22Rv1 (cell line): ENCODE results near the gene SPACDR.

Source experiments
- H3K27ac ChIP-seq: fragments of 450-650 bp; 2 replicates; pipeline ENCODE4 v1.5.1; 2017
- CTCF ChIP-seq: fragments of 450-650 bp; IDR thresholded peaks from 2 replicates; pipeline ENCODE4 v1.5.1; 2017; ENCODE audit warnings: mild to moderate bottlenecking
- ZFX ChIP-seq: fragments of 450-650 bp; IDR thresholded peaks from 2 replicates; pipeline ENCODE4 v1.6.1; 2017; ENCODE audit warnings: antibody characterized with exemption, borderline replicate concordance

Gene SPACDR

DNA sequence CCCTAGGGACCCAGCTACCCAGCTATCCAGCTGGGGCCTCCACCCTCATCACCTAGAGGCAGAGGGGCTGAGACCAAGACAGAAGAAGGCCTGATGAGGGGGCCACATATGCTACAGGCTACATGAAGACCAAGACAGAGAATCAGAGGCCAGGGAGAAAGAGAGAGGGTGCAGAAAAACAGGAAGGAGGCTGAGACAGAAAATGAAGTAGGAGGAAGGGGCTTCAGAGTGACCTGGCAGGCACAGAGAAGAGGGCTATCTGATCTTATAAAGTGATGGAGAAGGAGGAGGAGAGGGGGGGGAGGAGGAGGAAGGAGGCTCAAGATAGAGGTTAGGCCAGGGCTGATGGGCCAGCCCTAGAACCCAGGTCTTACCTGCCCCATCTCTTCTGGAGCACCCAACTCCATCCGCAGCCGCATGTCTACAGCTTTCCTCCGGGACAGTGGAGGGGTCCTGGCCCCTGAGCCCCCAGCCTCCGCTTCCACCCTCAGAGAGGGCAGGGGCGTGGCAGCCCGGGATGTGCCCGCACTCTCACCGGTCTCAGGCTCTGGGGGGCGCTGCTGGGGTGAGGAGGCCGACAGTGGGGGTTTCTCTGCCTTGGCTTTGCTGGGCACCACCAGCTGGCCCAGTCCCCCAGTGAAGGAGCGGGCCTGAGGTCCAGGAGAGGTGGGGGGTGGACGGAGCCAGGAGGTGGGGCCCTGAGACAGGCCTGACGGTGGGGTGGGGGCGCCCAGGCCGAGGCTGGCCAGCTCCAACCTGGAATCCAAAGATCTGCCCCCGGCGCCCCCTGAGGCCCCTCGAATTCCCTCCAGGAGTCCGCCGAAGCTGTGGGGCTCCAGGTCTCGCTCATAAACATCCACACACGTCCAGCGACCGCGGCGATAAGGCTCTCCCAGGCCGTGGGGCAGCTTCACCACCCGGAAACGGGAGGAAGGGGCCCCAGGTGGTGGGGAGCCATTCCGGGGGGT lies 13.1 kb upstream of the SPACDR start:
- TF ChIP-seq CTCF (peak; percentile 33), ZFX (no peak)
- peak overlapping the region; percentile 80 for H3K27ac ChIP-seq

- no peak for TF ChIP-seq CTCF
- H3K27ac ChIP-seq = no peak overlapping the region
These were observed 12.2 kb upstream of the SPACDR start for GRCh38 chr7:100476101-100476780.

DNA sequence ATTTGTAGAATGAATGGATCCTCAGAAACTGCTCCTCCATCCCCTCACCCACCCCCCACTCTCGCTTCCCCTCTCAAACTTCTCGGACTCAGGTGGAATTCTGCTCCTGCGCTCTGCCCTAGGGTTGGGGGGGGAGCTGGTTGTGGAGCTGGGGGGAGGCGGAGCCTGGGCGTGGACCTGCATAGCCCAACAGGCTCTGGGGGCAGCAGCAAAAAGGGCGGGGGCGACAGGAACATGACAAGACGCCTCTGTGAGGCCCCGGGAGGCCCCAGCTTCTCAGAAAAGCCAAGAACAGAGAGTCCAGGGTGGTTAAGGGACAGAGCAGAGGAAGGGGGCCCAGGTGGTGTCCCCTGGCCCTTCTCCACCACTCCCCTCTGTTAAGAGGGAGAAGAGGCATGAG lies 11.5 kb upstream of the SPACDR start:
- TF ChIP-seq CTCF (no peak), ZFX (no peak)
- H3K27ac ChIP-seq = no peak overlapping the region

- TF ChIP-seq ZFX (no peak), CTCF (no peak)
These were observed 8.9 kb upstream of the SPACDR start for GRCh38 chr7:100472854-100473499.

GRCh38 chr7:100472121-100472851 lies 8.2 kb upstream of the SPACDR start:
- peak overlapping the region; percentile 18; the same call in 1 of the 2 replicates for H3K27ac ChIP-seq

More at GRCh38 chr7:100472854-100473499, 8.9 kb upstream of the SPACDR start:
- H3K27ac ChIP-seq = no peak overlapping the region

GRCh38 chr7:100471021-100471420 lies 7.0 kb upstream of the SPACDR start:
- 0 out of 2 replicates have a peak overlapping the region, but pooled peaks have one; percentile 18 for H3K27ac ChIP-seq
- TF ChIP-seq ZFX = no peak
- TF ChIP-seq CTCF = no peak

More at GRCh38 chr7:100472121-100472851, 8.2 kb upstream of the SPACDR start:
- no peak for TF ChIP-seq ZFX
